ENCODE measurements around the gene CRACR2A. TPM values are rescaled to one million over a fixed set of nuclear protein-coding genes. Genes with fewer than 3 reads are reported as not detected.

CRACR2A gene
- total RNA-seq, 4 donors from 2014 or later = 1.1 to 3.3 (median 2.8) TPM

DNA sequence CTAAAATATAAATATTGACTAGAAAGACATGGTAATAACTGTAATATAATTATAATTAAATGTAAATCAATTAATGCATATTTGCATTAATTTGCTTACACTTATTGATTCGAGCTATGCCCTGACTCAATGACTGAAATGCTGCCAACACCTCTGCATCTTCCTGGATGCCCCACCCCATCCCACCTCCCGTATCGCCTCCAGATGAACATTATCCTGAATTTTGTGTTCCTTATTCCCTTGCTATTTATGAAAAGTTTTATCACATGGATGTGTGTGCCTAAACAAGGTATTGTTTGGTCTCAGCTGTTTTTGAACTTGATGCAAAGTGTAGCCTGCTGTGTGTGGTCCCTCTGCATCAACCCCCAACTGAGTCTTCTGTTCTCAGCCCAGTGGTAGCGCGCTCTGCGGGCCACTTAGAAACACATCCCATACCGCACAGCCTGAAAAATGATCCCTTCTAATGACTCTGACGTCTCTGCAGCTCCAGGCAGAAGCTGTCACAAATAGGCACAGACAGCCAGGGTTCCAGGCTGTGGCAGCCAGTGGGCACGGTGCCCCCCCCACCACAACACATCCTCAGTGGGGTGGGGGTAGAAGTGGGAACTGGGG, 165.4 kb downstream of the CRACR2A start:
- Histone ChIP-seq H3K9me3 (peaks cover 0 to 10% (median 4%) of the 10 kb centered on the region in 4 donors), H3K4me1 (no peaks in the 10 kb centered on the region), H3K27me3 (peaks cover 0 to 17% (median 0%) of the 10 kb centered on the region in 4 donors), H3K4me3 (no peak overlapping the region), H3K27ac (replicated peaks in 1 of 4) (no peak overlapping the region), H3K36me3 (no peaks in the 10 kb centered on the region)
- intact Hi-C loops (cut with DNase I) = no loop called here
- DNase-seq (ENCODE audit: extremely low spot score) = no peak
- WGBS = 67% methylated on average over 8 of the region's 9 CpGs
- TF ChIP-seq, protein P1, sequence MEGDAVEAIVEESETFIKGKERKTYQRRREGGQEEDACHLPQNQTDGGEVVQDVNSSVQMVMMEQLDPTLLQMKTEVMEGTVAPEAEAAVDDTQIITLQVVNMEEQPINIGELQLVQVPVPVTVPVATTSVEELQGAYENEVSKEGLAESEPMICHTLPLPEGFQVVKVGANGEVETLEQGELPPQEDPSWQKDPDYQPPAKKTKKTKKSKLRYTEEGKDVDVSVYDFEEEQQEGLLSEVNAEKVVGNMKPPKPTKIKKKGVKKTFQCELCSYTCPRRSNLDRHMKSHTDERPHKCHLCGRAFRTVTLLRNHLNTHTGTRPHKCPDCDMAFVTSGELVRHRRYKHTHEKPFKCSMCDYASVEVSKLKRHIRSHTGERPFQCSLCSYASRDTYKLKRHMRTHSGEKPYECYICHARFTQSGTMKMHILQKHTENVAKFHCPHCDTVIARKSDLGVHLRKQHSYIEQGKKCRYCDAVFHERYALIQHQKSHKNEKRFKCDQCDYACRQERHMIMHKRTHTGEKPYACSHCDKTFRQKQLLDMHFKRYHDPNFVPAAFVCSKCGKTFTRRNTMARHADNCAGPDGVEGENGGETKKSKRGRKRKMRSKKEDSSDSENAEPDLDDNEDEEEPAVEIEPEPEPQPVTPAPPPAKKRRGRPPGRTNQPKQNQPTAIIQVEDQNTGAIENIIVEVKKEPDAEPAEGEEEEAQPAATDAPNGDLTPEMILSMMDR (IDR thresholded peaks at IDR 0.05) = no peak
- no peak for TF ChIP-seq EP300 (IDR thresholded peaks at IDR 0.05)
- no peak for TF ChIP-seq POLR2A (IDR thresholded peaks at IDR 0.05; ENCODE audit: low read depth)
- no peak for TF ChIP-seq POLR2AphosphoS5 (IDR thresholded peaks at IDR 0.05)

DNA sequence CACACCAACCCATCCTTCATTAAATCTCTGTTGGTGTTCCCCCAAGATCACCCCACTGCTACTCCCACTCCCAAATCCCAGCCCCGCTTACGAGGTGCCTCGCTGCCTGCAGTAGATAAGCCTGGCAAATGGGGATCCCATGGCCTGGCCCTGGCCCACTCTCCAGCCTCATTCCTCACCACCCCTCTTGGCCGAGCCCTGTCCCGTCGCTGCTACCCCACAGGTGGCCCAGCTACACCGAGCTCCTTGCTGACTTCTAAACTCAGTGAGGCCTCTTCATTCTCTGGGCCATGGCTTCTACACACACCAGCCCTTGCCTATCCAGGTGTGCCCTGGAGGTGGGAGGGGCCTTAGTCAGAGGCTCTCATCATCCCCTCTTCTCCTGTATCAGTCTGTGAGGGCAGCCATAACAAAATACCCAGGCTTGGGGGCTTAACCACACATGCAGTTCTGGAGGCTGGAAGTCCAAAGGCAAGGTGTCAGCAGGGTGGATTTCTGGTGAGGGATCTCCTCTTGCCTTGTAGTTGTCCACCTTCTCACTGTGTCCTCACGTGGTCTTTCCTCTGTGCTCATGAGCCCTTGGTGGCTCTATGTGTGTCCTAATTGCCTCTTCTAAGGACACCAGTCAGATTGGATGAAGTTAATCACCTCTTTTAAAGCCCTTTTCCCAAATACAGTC, 169.1 kb downstream of the CRACR2A start:
- TF ChIP-seq POLR2AphosphoS5 (IDR thresholded peaks at IDR 0.05) = no peak
- TF ChIP-seq EP300 (IDR thresholded peaks at IDR 0.05) = no peak
- no peak for TF ChIP-seq POLR2A (IDR thresholded peaks at IDR 0.05; ENCODE audit: low read depth)
- TF ChIP-seq, protein P1 (IDR thresholded peaks at IDR 0.05) = no peak
- Histone ChIP-seq H3K9me3 (peaks cover 0 to 10% (median 4%) of the 10 kb centered on the region in 4 donors), H3K36me3 (no peaks in the 10 kb centered on the region), H3K27ac (replicated peaks in 1 of 4) (no peak overlapping the region), H3K4me3 (no peak overlapping the region), H3K27me3 (peaks cover 0 to 17% (median 0%) of the 10 kb centered on the region in 4 donors), H3K4me1 (no peaks in the 10 kb centered on the region)
- 96% methylated on average over 4 of the region's 8 CpGs for WGBS
- DNase-seq (ENCODE audit: extremely low spot score) = no peak
- intact Hi-C loops (cut with DNase I) = no loop called here

DNA sequence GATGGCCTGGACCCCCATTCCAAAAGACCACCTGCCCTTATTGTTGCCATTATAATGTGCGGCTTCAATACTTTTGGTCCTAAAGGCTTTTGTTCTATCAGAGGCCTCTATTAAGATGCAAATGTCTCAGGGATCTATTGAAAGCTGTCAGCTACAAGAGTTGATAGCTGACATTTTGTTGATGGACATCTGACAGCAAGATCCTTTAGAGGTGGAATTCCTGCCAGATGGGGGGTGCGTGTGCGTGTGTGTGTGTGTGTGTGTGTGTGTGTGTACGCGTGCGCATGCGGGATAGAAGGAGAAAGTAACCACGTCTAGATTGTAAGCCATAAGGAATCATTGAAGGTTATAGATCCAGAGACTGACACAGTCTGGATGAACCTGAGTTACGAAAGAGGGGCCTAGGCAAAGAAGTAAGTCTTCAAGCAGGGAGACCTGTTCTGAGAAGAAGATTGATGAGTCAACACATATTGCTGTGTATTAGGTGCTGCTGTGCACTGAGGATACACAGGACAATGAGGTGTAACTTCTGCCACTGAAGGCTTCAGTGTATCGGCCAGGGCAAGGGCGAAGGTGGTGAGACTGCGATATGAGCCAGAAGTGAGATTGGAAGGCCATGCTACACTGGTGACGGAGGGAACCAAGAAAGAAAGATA, 172.7 kb downstream of the CRACR2A start:
- peaks cover 0 to 16% (median 0%) of the 10 kb centered on the region in 4 donors for H3K27me3 ChIP-seq
- intact Hi-C loops (cut with DNase I) = no loop called here

DNA sequence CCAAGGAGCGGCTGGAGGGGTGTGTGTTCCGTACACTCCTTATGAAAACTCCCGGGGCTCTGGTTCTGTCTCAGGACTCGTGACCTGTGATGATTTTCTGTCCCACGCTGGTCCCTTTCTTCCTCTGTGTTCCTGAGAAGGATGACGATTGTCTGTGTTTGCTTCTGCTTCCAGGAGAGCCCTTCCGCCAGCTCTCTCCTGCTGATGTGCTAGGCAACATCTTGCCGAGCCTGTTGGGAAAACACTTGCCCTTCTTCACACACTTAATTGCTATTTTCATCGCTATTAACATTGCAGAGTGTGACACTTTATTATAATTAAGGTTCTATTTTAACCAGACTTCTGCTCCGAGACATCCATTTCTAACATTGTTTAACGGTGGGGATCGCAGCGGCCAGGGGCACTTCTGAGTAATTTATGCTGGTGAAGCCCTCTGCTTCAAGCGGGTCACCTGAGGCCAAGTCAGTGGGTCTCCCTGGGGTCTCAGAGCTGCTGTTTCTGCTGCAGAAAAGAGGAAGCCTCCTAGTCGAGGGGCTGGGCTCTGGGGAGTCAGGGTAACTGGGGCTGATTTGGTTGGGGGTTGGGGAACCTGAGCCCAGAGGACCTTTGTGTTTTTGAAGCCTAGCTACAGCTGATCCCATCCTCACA, 173.3 kb downstream of the CRACR2A start:
- no peaks in the 10 kb centered on the region for H3K36me3 ChIP-seq
- no peak overlapping the region for H3K27ac ChIP-seq (replicated peaks in 1 of 4)
- 88% methylated on average over 14 of the region's 15 CpGs for WGBS
- no peak for TF ChIP-seq POLR2A (IDR thresholded peaks at IDR 0.05; ENCODE audit: low read depth)
- TF ChIP-seq, protein P1 (IDR thresholded peaks at IDR 0.05) = no peak
- TF ChIP-seq EP300 (IDR thresholded peaks at IDR 0.05) = no peak
- no peak for TF ChIP-seq POLR2AphosphoS5 (IDR thresholded peaks at IDR 0.05)
- H3K4me1 ChIP-seq = no peaks in the 10 kb centered on the region
- no peak for DNase-seq (ENCODE audit: extremely low spot score)
- H3K4me3 ChIP-seq = no peak overlapping the region
- peaks cover 0 to 10% (median 4%) of the 10 kb centered on the region in 4 donors for H3K9me3 ChIP-seq
- H3K27me3 ChIP-seq = peaks cover 0 to 16% (median 0%) of the 10 kb centered on the region in 4 donors
- intact Hi-C loops (cut with DNase I) = no loop called here

More for the DNA sequence above, 172.7 kb downstream of the CRACR2A start:
- DNase-seq (ENCODE audit: extremely low spot score) = no peak
- Histone ChIP-seq H3K36me3 (no peaks in the 10 kb centered on the region), H3K9me3 (peaks cover 0 to 10% (median 4%) of the 10 kb centered on the region in 4 donors), H3K4me3 (no peak overlapping the region), H3K4me1 (no peaks in the 10 kb centered on the region), H3K27ac (replicated peaks in 1 of 4) (no peak overlapping the region)
- TF ChIP-seq, protein P1 (IDR thresholded peaks at IDR 0.05) = no peak
- TF ChIP-seq EP300 (IDR thresholded peaks at IDR 0.05) (no peak), POLR2AphosphoS5 (IDR thresholded peaks at IDR 0.05) (no peak), POLR2A (IDR thresholded peaks at IDR 0.05; ENCODE audit: low read depth) (no peak)
- 91% methylated on average over 13 of the region's 13 CpGs for WGBS
